Measurements from ENCODE around the gene MANSC1.
A peak's percentile ranks its signal among the peaks of the same experiment; 100 is the strongest.

Gene MANSC1

DNA sequence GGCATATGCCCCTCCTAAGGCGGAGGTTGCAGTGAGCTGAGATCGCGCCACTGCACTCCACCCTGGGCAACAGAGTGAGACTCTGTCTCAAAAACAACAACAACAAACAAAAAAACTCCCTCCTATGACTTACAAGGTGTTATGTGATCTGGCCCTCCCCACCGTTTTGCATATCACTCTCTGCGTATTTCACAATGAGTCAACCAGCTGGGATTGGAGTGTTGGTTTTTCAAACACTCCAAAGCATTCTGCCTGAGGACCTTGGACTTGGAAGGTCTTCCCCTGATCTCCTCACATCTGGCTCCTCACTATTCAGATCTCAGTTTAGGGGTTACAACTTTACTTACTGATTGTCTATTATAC, 14.0 kb downstream of the MANSC1 start:
- Histone ChIP-seq H3K9me3 (no peaks in the 10 kb centered on the region), H3K4me3 (no peak overlapping the region), H3K36me3 (peaks cover 0 to 9% (median 7%) of the 10 kb centered on the region in 3 donors), H3K27me3 (no peaks in the 10 kb centered on the region), H3K4me1 (peaks cover 0 to 27% (median 13%) of the 10 kb centered on the region in 4 donors), H3K27ac (no peak overlapping the region)
- TF ChIP-seq CTCF (IDR thresholded peaks at IDR 0.05): no peak
- intact Hi-C loops (cut with DNase I; ENCODE audit: low total_unique reads): no loop called here
- no peak for DNase-seq

DNA sequence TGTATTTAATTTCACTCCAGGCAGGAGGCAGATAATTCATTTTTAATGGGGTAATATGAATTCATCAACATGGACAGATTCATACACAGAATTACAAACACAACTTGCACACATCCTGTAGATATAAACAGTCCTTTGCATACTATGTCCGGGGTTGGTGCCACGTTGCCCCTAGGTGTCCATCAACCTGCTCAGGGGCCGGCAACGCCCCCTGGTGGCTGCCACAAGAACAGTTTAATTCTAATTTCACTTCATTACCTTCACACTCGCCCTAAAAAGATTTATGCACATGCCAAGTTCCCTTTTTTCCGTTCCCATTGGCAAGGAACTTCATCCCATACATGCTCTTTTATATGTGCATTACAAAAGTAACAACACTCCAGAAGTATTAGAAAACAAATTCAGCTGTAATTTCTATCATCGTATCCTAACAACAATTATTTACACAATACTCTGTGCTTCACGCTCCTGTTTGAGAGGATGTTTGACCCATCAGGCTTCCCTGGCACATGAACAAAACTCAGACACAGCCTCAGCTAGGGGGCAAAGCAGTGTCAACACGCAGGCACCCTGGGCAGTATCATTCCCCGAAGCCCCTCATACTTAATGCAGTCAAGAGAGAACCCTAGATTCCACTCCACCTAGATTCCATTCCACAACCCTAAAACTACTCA, 15.5 kb downstream of the MANSC1 start:
- peak; percentile 63 to 74 for TF ChIP-seq CTCF (IDR thresholded peaks at IDR 0.05)
- H3K36me3 ChIP-seq: peaks cover 0 to 16% (median 12%) of the 10 kb centered on the region in 3 donors
- no peak overlapping the region for H3K4me3 ChIP-seq
- no peak overlapping the region for H3K27ac ChIP-seq
- peaks cover 0 to 27% (median 13%) of the 10 kb centered on the region in 4 donors for H3K4me1 ChIP-seq
- no peaks in the 10 kb centered on the region for H3K9me3 ChIP-seq
- no peaks in the 10 kb centered on the region for H3K27me3 ChIP-seq
- no peak for DNase-seq
- intact Hi-C loops (cut with DNase I; ENCODE audit: low total_unique reads): no loop called here

DNA sequence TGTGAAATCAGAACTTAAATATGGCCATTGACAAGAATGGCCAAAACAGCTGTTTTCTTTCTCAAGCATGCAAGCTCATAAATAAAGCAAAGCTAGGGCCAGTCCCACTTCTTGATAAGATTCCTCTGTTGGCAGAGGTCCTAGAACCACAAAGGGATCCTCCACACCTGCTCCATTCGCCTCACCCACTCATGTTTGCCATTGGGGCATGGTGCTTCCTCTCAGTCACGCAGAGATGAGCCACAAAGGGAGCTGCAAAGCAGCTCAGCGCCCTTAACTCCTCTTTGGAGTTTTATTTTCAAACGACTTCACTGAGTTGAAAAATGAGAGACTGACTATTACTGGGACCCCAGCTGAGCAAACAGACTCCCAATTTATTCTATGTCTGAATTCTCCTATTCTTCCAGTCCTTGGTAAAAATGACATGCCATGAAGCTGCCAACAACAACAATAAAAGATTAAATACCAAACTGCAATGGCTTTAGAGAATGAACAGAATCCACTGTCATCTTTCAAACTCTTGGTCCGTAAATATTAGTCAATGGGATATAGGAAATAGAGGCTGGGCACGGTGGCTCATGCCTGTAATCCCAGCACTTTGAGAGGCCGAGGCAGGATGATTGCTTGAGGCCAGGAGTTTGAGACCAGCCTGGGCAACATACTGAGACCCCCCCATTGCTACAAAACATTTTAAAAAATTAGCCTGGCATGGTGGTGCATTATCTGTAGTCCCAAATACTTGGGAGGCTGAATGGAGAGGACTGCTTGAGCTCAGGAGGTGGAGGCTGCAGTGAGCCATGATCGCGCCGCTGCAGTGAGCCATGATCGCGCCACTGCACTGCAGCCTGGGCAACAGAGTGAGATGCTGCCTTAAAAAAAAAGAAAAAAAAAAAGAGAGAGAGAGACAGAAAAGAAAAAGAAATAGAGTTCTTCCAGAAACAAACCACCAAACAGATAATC, 16.4 kb downstream of the MANSC1 start:
- peak overlapping the region in 1 of 2 donors; percentile 2 for H3K27ac ChIP-seq
- peaks cover 0 to 16% (median 12%) of the 10 kb centered on the region in 3 donors for H3K36me3 ChIP-seq
- H3K27me3 ChIP-seq: no peaks in the 10 kb centered on the region
- H3K9me3 ChIP-seq: no peaks in the 10 kb centered on the region
- no peak overlapping the region for H3K4me3 ChIP-seq
- H3K4me1 ChIP-seq: peaks cover 0 to 19% (median 12%) of the 10 kb centered on the region in 4 donors
- no peak for TF ChIP-seq CTCF (IDR thresholded peaks at IDR 0.05)
- no peak for DNase-seq
- intact Hi-C loops (cut with DNase I; ENCODE audit: low total_unique reads): no loop called here

GRCh38 chr12:12331896-12332295, 18.1 kb downstream of the MANSC1 start:
- H3K36me3 ChIP-seq: peaks cover 0 to 12% (median 7%) of the 10 kb centered on the region in 3 donors
- intact Hi-C loops (cut with DNase I; ENCODE audit: low total_unique reads): no loop called here
- no peak overlapping the region for H3K27ac ChIP-seq
- H3K4me3 ChIP-seq: no peak overlapping the region
- peaks cover 0 to 18% (median 12%) of the 10 kb centered on the region in 4 donors for H3K4me1 ChIP-seq
- TF ChIP-seq CTCF (IDR thresholded peaks at IDR 0.05): no peak
- no peaks in the 10 kb centered on the region for H3K27me3 ChIP-seq
- DNase-seq: no peak
- H3K9me3 ChIP-seq: no peaks in the 10 kb centered on the region

DNA sequence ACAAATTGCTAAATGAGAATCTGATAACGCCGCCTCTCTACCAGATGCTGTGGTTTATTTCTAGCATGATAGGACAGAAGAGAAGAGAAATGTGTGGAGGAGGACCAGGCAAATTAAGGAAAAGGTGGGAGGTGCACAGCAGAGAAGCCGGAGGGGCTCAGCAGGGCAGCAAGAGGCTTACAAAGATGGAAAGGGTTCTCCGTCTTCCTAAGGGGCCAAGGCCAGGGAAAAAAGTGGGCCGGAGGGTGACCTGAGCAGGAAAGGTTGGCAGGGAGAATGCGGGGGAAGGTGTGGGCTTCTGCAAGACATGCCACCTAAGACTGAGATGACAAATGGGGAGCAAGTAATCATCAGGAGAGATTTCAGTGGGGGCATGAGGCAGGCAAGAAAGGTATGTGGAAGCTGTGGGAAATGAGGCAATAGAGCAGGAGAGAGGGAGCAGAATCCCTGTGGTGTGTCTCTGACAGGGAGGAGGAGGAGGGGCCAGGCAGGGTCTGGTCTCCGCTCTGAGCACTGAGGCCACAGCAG, 18.7 kb downstream of the MANSC1 start:
- Histone ChIP-seq H3K27me3 (no peaks in the 10 kb centered on the region), H3K27ac (no peak overlapping the region), H3K4me3 (no peak overlapping the region), H3K4me1 (peaks cover 0 to 18% (median 12%) of the 10 kb centered on the region in 4 donors), H3K9me3 (no peaks in the 10 kb centered on the region), H3K36me3 (peaks cover 0 to 12% (median 7%) of the 10 kb centered on the region in 3 donors)
- intact Hi-C loops (cut with DNase I; ENCODE audit: low total_unique reads): no loop called here
- TF ChIP-seq CTCF (IDR thresholded peaks at IDR 0.05): no peak
- DNase-seq: no peak
